Fibroblast of lung (primary cell): ENCODE measurements around the gene GPR137. TPM values are rescaled to one million over a fixed set of nuclear protein-coding genes. Genes with fewer than 3 reads are reported as not detected.

Experiments used
- DNase-seq, 2 donors: peaks; one replicate each; pipeline versions ENCODE4 v3.0.0 to v3.0.0-alpha.2; 2010; ENCODE audit warnings: low read depth in 2 of 2
- H2AFZ ChIP-seq: 2 replicates; pipeline ENCODE4 v1.5.1; 2012; ENCODE audit warnings: low read length, control low read depth, inconsistent platforms
- H3K27ac ChIP-seq: 2 replicates; pipeline ENCODE4 v1.5.1; 2011; ENCODE audit warnings: low read length, control low read depth; ENCODE audit not compliant: insufficient read depth
- H3K27me3 ChIP-seq: 2 replicates; pipeline ENCODE4 v1.5.1; 2011; ENCODE audit warnings: mild to moderate bottlenecking, low read length; ENCODE audit not compliant: control insufficient read depth, insufficient read depth
- H3K36me3 ChIP-seq: 2 replicates; pipeline ENCODE4 v1.5.1; 2011; ENCODE audit warnings: low read length; ENCODE audit not compliant: control insufficient read depth, insufficient read depth
- H3K4me1 ChIP-seq: 2 replicates; pipeline ENCODE4 v1.5.1; 2011; ENCODE audit warnings: low read length; ENCODE audit not compliant: control insufficient read depth, insufficient read depth; ENCODE audit errors: extremely low read depth
- H3K4me2 ChIP-seq: 2 replicates; pipeline ENCODE4 v1.5.1; 2011; ENCODE audit warnings: low read length, control low read depth; ENCODE audit not compliant: insufficient read depth; ENCODE audit errors: extremely low read depth
- H3K4me3 ChIP-seq, 4 experiments: fragments of 200-600 bp in 1 of 4; sonication (generic) in 1 of 4; replicated peaks in 1 of 4; 2 replicates each; pipeline ENCODE4 v1.5.1; 2011 to 2016; ENCODE audit warnings: low read length in 4 of 4, low read depth in 3 of 4, mild to moderate bottlenecking in 3 of 4, control low read depth in 2 of 4, inconsistent platforms in 1 of 4, mixed read lengths in 1 of 4; ENCODE audit not compliant: insufficient read depth in 1 of 4; ENCODE audit errors: control extremely low read depth in 1 of 4
- H3K79me2 ChIP-seq: 2 replicates; pipeline ENCODE4 v1.5.1; 2012; ENCODE audit warnings: mild to moderate bottlenecking, low read length, inconsistent platforms; ENCODE audit not compliant: control insufficient read depth, insufficient read depth
- H3K9ac ChIP-seq: 2 replicates; pipeline ENCODE4 v1.5.1; 2011; ENCODE audit warnings: mild to moderate bottlenecking, low read length, control low read depth; ENCODE audit not compliant: insufficient read depth
- H3K9me3 ChIP-seq: 2 replicates; pipeline ENCODE4 v1.5.1; 2012; ENCODE audit warnings: low read depth, low read length; ENCODE audit not compliant: control insufficient read depth, insufficient read depth
- H4K20me1 ChIP-seq: 2 replicates; pipeline ENCODE4 v1.5.1; 2011; ENCODE audit warnings: low read length; ENCODE audit not compliant: control insufficient read depth, insufficient read depth; ENCODE audit errors: extremely low read depth
- CTCF ChIP-seq, 2 donors: IDR thresholded peaks in 1 of 2; conservative IDR thresholded peaks in 1 of 2; 1 replicate in 1 of 2; 2 replicates in 1 of 2; pipeline ENCODE4 v1.5.1; 2011 to 2012; ENCODE audit warnings: low read length in 2 of 2, control low read depth in 1 of 2, inconsistent platforms in 1 of 2, low read depth in 1 of 2, mild to moderate bottlenecking in 1 of 2
- EZH2 ChIP-seq: IDR thresholded peaks from 2 replicates; pipeline ENCODE4 v1.5.1; 2012; ENCODE audit warnings: low read length, control low read depth, mild to moderate bottlenecking; ENCODE audit errors: missing control alignments
- polyA plus RNA-seq, 2 donors: library from polyadenylated mRNA; depleted of rRNA in 1 of 2; stranded (reverse) in 1 of 2; unstranded in 1 of 2; fragments of >200 nt; gene quantifications; 2 replicates each; pipeline ENCODE4 v1.2.1, GENCODE V29; 2011 to 2012; ENCODE audit warnings: missing spikeins in 1 of 2
- total RNA-seq: library from RNA; depleted of rRNA; stranded (reverse); fragments of >200 nt; gene quantifications from 2 replicates; pipeline ENCODE4 v1.2.1, GENCODE V29; 2014

GPR137 gene
- total and polyA plus RNA-seq, 2 donors (not counting 1 experiment from before 2014, with no cell fraction given) = 10.7 to 10.9 TPM

DNA sequence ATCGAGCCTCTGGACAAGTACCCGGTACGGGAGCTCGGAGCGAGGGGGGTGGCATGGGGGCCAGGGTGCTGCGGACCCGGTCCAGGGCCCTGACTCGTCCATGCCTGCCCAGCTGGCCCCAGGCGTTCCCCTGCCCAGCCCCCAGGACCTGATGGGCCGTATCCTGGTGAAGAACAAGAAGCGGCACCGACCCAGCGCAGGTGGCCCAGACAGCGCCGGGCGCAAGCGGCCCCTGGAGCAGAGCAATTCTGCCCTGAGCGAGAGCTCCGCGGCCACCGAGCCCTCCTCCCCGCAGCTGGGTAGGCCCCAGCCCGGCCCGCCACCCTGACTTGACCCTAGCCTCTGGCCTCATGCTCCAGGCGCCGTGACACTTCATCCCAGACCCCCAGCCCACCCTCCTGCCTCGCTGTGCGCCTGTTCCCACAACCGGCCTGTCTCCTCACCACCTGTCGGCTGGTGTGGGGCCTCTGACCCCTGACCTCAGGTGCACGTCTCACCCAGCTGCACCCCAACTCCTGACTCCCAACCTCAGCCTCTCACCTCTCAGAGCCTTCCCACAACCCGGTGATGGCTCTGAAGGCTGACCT lies 26.6 kb upstream of the GPR137 start:
- H4K20me1 ChIP-seq = no peaks in the 10 kb centered on the region
- H3K27ac ChIP-seq = no peak overlapping the region
- H3K9me3 ChIP-seq = no peaks in the 10 kb centered on the region
- no peak overlapping the region for H3K4me3 ChIP-seq
- no peak overlapping the region for H3K9ac ChIP-seq
- no peak overlapping the region for H2AFZ ChIP-seq
- no peaks in the 10 kb centered on the region for H3K4me1 ChIP-seq
- no peak for DNase-seq
- TF ChIP-seq EZH2 (no peak), CTCF (conservative IDR thresholded peaks at IDR 0.05 in 1 of 2, IDR thresholded peaks at IDR 0.05 in 1 of 2; ENCODE audit: low read depth in 1 of 2, low read length in 2 of 2) (no peak)
- no peak overlapping the region for H3K4me2 ChIP-seq
- peaks cover under 1% of the 10 kb centered on the region for H3K79me2 ChIP-seq
- no peaks in the 10 kb centered on the region for H3K27me3 ChIP-seq
- H3K36me3 ChIP-seq = peaks cover 48% of the 10 kb centered on the region

DNA sequence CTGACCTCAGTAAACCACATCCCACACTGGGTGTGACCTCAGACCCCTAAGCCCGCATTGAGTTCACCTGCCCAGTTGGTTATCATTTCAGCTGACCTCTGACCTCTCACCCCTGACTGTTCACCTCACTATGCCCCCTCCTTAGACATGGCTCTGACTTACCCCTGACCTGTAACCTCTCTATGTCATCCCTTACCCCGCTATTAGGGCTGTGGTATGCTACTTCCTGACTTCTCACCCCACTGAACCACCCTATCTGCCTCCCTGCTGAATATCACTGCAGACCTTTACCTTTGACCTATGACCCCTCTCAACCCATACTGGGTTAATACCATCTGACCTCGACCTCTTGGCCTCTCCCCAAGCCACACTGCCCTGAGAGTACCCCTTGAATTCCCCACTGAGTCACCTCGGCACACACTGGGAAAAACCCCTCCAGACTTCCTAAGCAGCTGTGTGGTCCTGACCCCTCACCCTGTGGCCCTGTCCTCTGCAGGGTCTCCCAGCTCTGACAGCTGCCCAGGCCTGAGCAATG lies 26.0 kb upstream of the GPR137 start:
- no peak overlapping the region for H3K27ac ChIP-seq
- H4K20me1 ChIP-seq = no peaks in the 10 kb centered on the region
- no peaks in the 10 kb centered on the region for H3K9me3 ChIP-seq
- DNase-seq = no peak
- no peak overlapping the region for H3K9ac ChIP-seq
- no peak overlapping the region for H3K4me3 ChIP-seq
- no peak overlapping the region for H3K4me2 ChIP-seq
- H3K79me2 ChIP-seq = no peaks in the 10 kb centered on the region
- no peaks in the 10 kb centered on the region for H3K27me3 ChIP-seq
- TF ChIP-seq EZH2 = no peak
- no peak overlapping the region for H2AFZ ChIP-seq
- H3K4me1 ChIP-seq = no peaks in the 10 kb centered on the region
- H3K36me3 ChIP-seq = peaks cover 49% of the 10 kb centered on the region

DNA sequence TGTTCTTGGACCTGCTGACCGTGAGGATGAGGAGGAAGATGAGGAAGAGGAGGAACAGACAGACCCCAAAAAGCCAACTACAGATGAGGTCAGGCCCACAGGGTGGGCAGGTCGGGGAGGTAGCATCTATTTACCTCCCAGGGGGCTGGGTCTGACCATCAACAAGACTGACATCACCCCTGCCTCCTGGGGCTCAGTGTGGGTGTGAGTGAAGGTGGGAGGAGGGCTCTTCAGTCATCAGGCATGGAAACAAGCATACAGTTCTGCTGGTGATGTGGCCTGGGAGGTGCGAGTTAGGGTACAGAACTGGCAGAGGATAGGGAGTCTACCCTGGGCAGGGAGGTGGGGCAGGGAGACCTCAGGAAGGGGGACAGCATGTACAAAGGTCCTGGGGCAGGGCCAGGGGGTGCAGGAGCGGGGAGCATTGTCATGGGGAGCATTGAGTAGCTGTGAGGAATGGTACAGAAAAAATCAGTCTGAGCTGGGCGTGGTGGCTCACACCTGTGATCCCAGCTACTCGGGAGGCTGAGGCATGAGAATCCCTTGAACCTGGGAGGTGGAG lies 25.4 kb upstream of the GPR137 start:
- Histone ChIP-seq H3K79me2 (no peaks in the 10 kb centered on the region), H3K9me3 (no peaks in the 10 kb centered on the region), H3K27me3 (no peaks in the 10 kb centered on the region), H3K4me3 (no peak overlapping the region), H3K4me2 (no peak overlapping the region), H4K20me1 (no peaks in the 10 kb centered on the region), H2AFZ (no peak overlapping the region), H3K27ac (no peak overlapping the region), H3K4me1 (no peaks in the 10 kb centered on the region), H3K9ac (no peak overlapping the region), H3K36me3 (peaks cover 46% of the 10 kb centered on the region)
- no peak for DNase-seq
- TF ChIP-seq CTCF (conservative IDR thresholded peaks at IDR 0.05 in 1 of 2, IDR thresholded peaks at IDR 0.05 in 1 of 2; ENCODE audit: low read depth in 1 of 2, low read length in 2 of 2) = no peak
- no peak for TF ChIP-seq EZH2
